Gastroesophageal sphincter (tissue), 4 donors: Measurements from ENCODE around the gene STXBP6. TPM values are rescaled to one million over a fixed set of nuclear protein-coding genes. Genes with fewer than 3 reads are reported as not detected.

Source experiments
- ATAC-seq: fragments of 150-250 bp; one replicate; pipeline ENCODE4 v1.9.1; 2016; ENCODE audit warnings: mild to moderate bottlenecking, moderate library complexity
- H3K27ac ChIP-seq, 4 donors: fragments of 200-600 bp; sonication (generic) in 3 of 4; 1 replicate in 3 of 4; 2 replicates in 1 of 4; pipeline ENCODE4 v1.5.1; 2016 to 2019
- H3K27me3 ChIP-seq: fragments of 200-600 bp; sonication (generic); one replicate; pipeline ENCODE4 v1.5.1; 2019
- H3K36me3 ChIP-seq, 2 donors: fragments of 200-600 bp; sonication (generic); one replicate each; pipeline ENCODE4 v1.5.1; 2019; ENCODE audit warnings: control low read depth in 1 of 2
- H3K4me1 ChIP-seq, 3 donors: fragments of 200-600 bp; sonication (generic); 1 replicate in 2 of 3; 2 replicates in 1 of 3; pipeline ENCODE4 v1.5.1; 2016 to 2019; ENCODE audit warnings: control low read depth in 2 of 3
- H3K4me3 ChIP-seq, 2 donors: fragments of 200-600 bp; sonication (generic); one replicate each; pipeline ENCODE4 v1.5.1; 2019; ENCODE audit warnings: mild to moderate bottlenecking in 1 of 2, moderate library complexity in 1 of 2
- H3K9me3 ChIP-seq, 3 donors: fragments of 200-600 bp; sonication (generic); one replicate each; pipeline ENCODE4 v1.5.1; 2017 to 2019; ENCODE audit warnings: control low read depth in 2 of 3
- EP300 ChIP-seq: sonication (generic); formaldehyde crosslinking; IDR thresholded peaks from one replicate; pipeline ENCODE4 v1.6.1; 2017; ENCODE audit warnings: antibody characterized with exemption, mild to moderate bottlenecking
- POLR2A ChIP-seq, 2 donors: fragments of 450-650 bp; IDR thresholded peaks; one replicate each; pipeline ENCODE4 v1.6.1; 2017; ENCODE audit warnings: antibody characterized with exemption in 2 of 2, mild to moderate bottlenecking in 2 of 2, moderate library complexity in 1 of 2
- POLR2AphosphoS5 ChIP-seq: sonication (generic); formaldehyde crosslinking; IDR thresholded peaks from one replicate; pipeline ENCODE4 v1.6.1; 2017; ENCODE audit warnings: antibody characterized with exemption
- WGBS, 2 donors: methylation state at CpG; one replicate each; pipeline ENCODE4 v1.1.5; 2018; ENCODE audit warnings: low coverage in 1 of 2; 5-methylcytosine and 5-hydroxymethylcytosine counted together
- total RNA-seq, 4 donors: library from RNA; depleted of rRNA; stranded (reverse); fragments of >200 nt; gene quantifications; one replicate each; pipeline ENCODE4 v1.1.0, GENCODE V29; 2016
- TF ChIP-seq, protein P1 (sequence below), 4 experiments: fragments of 200-600 bp in 2 of 4; fragments of 450-650 bp in 2 of 4; sonication (generic) in 1 of 4; IDR thresholded peaks; one replicate each; pipeline ENCODE4 v1.5.1; 2017 to 2019; ENCODE audit warnings: antibody characterized with exemption in 4 of 4, mild to moderate bottlenecking in 2 of 4, moderate library complexity in 2 of 4

Gene STXBP6
- total RNA-seq, 4 donors from 2014 or later, result 29.3 to 55.7 (median 44.0) TPM

- ATAC-seq, result no peak
- H3K27ac ChIP-seq, result no peak overlapping the region
- no peaks in the 10 kb centered on the region for H3K27me3 ChIP-seq
- TF ChIP-seq EP300 (no peak), POLR2A (IDR thresholded peaks at IDR 0.05) (no peak), POLR2AphosphoS5 (no peak)
- TF ChIP-seq, protein P1, sequence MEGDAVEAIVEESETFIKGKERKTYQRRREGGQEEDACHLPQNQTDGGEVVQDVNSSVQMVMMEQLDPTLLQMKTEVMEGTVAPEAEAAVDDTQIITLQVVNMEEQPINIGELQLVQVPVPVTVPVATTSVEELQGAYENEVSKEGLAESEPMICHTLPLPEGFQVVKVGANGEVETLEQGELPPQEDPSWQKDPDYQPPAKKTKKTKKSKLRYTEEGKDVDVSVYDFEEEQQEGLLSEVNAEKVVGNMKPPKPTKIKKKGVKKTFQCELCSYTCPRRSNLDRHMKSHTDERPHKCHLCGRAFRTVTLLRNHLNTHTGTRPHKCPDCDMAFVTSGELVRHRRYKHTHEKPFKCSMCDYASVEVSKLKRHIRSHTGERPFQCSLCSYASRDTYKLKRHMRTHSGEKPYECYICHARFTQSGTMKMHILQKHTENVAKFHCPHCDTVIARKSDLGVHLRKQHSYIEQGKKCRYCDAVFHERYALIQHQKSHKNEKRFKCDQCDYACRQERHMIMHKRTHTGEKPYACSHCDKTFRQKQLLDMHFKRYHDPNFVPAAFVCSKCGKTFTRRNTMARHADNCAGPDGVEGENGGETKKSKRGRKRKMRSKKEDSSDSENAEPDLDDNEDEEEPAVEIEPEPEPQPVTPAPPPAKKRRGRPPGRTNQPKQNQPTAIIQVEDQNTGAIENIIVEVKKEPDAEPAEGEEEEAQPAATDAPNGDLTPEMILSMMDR (IDR thresholded peaks at IDR 0.05), result no peak
- 87 to 92% methylated on average over 6 of the region's 7 CpGs for WGBS, 2 donors
- no peaks in the 10 kb centered on the region for H3K36me3 ChIP-seq
- no peak overlapping the region for H3K4me3 ChIP-seq
- no peaks in the 10 kb centered on the region for H3K9me3 ChIP-seq
- H3K4me1 ChIP-seq, result no peaks in the 10 kb centered on the region
Observed at GRCh38 chr14:25069879-25070278, 19.9 kb upstream of the STXBP6 start.

- no peaks in the 10 kb centered on the region for H3K36me3 ChIP-seq
- H3K27me3 ChIP-seq, result no peaks in the 10 kb centered on the region
- no peak overlapping the region for H3K27ac ChIP-seq
- 76 to 100% methylated on average over 1 to 2 of the region's 2 CpGs for WGBS, 2 donors
- TF ChIP-seq EP300, result no peak
- TF ChIP-seq, protein P1 (IDR thresholded peaks at IDR 0.05), result no peak
- TF ChIP-seq POLR2A (IDR thresholded peaks at IDR 0.05), result no peak
- no peak for TF ChIP-seq POLR2AphosphoS5
- no peak for ATAC-seq
- no peaks in the 10 kb centered on the region for H3K9me3 ChIP-seq
- H3K4me3 ChIP-seq, result no peak overlapping the region
- H3K4me1 ChIP-seq, result no peaks in the 10 kb centered on the region
Observed at GRCh38 chr14:25067600-25067999, 17.7 kb upstream of the STXBP6 start.

- TF ChIP-seq EP300 (no peak), POLR2AphosphoS5 (no peak), POLR2A (IDR thresholded peaks at IDR 0.05) (no peak)
- TF ChIP-seq, protein P1 (IDR thresholded peaks at IDR 0.05), result no peak
- no peaks in the 10 kb centered on the region for H3K9me3 ChIP-seq
- no peaks in the 10 kb centered on the region for H3K4me1 ChIP-seq
- H3K27me3 ChIP-seq, result no peaks in the 10 kb centered on the region
- no peak overlapping the region for H3K27ac ChIP-seq
- no peak for ATAC-seq
- no peaks in the 10 kb centered on the region for H3K36me3 ChIP-seq
- no peak overlapping the region for H3K4me3 ChIP-seq
- WGBS, 2 donors, result 58 to 81% methylated on average over 3 of the region's 3 CpGs
Observed at GRCh38 chr14:25062022-25062321, 12.0 kb upstream of the STXBP6 start.

GRCh38 chr14:25056688-25057078, 6.7 kb upstream of the STXBP6 start:
- no peaks in the 10 kb centered on the region for H3K9me3 ChIP-seq
- 75% methylated on average over 1 of the region's 1 CpG; no CpG with 5 or more reads in 1 of the 2 donors for WGBS, 2 donors
- ATAC-seq, result no peak
- no peak overlapping the region for H3K4me3 ChIP-seq
- H3K27me3 ChIP-seq, result no peaks in the 10 kb centered on the region
- no peak for TF ChIP-seq EP300
- TF ChIP-seq, protein P1 (IDR thresholded peaks at IDR 0.05), result no peak
- TF ChIP-seq POLR2AphosphoS5, result no peak
- no peak for TF ChIP-seq POLR2A (IDR thresholded peaks at IDR 0.05)
- no peaks in the 10 kb centered on the region for H3K4me1 ChIP-seq
- H3K27ac ChIP-seq, result no peak overlapping the region
- H3K36me3 ChIP-seq, result no peaks in the 10 kb centered on the region

DNA sequence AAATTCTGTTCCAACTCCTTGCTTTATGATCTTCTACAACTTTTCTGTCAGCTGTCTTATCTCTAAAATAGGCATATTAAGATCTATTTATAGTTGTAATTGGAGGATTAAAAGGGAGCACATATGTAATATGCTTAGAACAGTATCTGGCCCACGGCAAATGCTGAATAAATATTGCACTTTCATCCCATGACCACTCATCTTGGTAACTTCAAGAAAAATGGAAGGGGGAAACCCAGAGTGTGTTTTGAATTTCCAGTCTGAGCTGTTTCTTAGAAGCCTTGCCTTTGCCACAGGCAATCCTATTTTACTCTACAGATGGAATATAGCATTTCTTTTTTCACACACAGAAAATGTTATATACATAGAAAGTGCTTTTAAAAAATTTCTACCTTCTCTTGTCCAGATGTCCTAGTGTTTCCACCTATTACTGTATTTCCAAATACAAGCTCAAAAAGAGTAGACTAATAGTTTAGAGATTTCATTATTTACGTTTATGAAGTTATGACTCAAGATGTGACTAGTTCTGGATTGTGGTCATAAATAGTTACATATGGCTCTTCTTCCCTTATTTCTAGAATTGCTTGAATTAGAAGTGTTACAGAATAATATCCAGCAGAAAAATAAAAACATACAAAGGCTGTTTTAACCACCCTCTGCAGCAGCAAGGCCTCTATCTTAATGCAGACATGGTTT, 6.2 kb upstream of the STXBP6 start:
- no peak overlapping the region for H3K27ac ChIP-seq
- TF ChIP-seq POLR2AphosphoS5, result no peak
- TF ChIP-seq, protein P1 (IDR thresholded peaks at IDR 0.05), result no peak
- H3K9me3 ChIP-seq, result no peaks in the 10 kb centered on the region
- 35 to 50% methylated on average over 2 of the region's 2 CpGs for WGBS, 2 donors
- peaks cover 0 to 4% (median 3%) of the 10 kb centered on the region in 3 donors for H3K4me1 ChIP-seq
- no peak overlapping the region for H3K4me3 ChIP-seq
- no peaks in the 10 kb centered on the region for H3K27me3 ChIP-seq
- ATAC-seq, result no peak
- H3K36me3 ChIP-seq, result no peaks in the 10 kb centered on the region
